Left lung (tissue), 10 donors: ENCODE data around the gene LYPD3. TPM values are rescaled to one million over a fixed set of nuclear protein-coding genes. Genes with fewer than 3 reads are reported as not detected.
A peak's percentile ranks its signal among the peaks of the same experiment; 100 is the strongest.

Source experiments
- ATAC-seq: fragments of 200-7000 bp; cut with Tn5 transposase; one replicate; pipeline ENCODE4 v1.9.1; 2020; ENCODE audit warnings: moderate library complexity
- DNase-seq, 4 donors: peaks; one replicate each; pipeline ENCODE4 v3.0.0-alpha.2; 2013 to 2020
- H3K27ac ChIP-seq, 2 donors: fragments of 200-600 bp; sonication (generic) in 1 of 2; one replicate each; pipeline versions ENCODE4 v1.5.0 to v1.8.0; 2020 to 2021
- H3K27me3 ChIP-seq, 2 donors: fragments of 200-600 bp; sonication (generic) in 1 of 2; one replicate each; pipeline versions ENCODE4 v1.5.0 to v1.8.0; 2020 to 2021
- H3K36me3 ChIP-seq, 2 donors: fragments of 200-600 bp; sonication (generic) in 1 of 2; one replicate each; pipeline versions ENCODE4 v1.5.0 to v1.8.0; 2020 to 2021
- H3K4me1 ChIP-seq, 2 donors: fragments of 200-600 bp; one replicate each; pipeline ENCODE4 v1.8.0; 2021
- H3K4me3 ChIP-seq, 2 donors: fragments of 200-600 bp; sonication (generic) in 1 of 2; one replicate each; pipeline versions ENCODE4 v1.5.0 to v1.8.0; 2020 to 2021; ENCODE audit warnings: mild to moderate bottlenecking in 1 of 2
- H3K9me3 ChIP-seq, 2 donors: fragments of 200-600 bp; sonication (generic) in 1 of 2; one replicate each; pipeline versions ENCODE4 v1.5.0 to v1.8.0; 2020 to 2021
- CTCF ChIP-seq, 2 donors: fragments of 200-600 bp; sonication (generic) in 1 of 2; IDR thresholded peaks; one replicate each; pipeline versions ENCODE4 v1.5.0 to v1.8.0; 2021; ENCODE audit warnings: antibody characterized with exemption in 2 of 2
- intact Hi-C, 2 donors: fragments of 100-400 bp; cut with DNase I; formaldehyde crosslinking; loops; one replicate each; pipeline versions ENCODE4 v1.11.2 to v1.14.2; 2022
- polyA plus RNA-seq, 6 donors: library from polyadenylated mRNA; unstranded; fragments of 120-200 nt; gene quantifications; one replicate each; pipeline ENCODE4 v1.2.1, GENCODE V29; 2013; ENCODE audit not compliant: insufficient read length in 6 of 6
- total RNA-seq, 2 donors: library from RNA; stranded (reverse); fragmentation: NEBNext Ultra II Directional; extraction: Animal tissue kit (Norgen Biotek cat#: 25700); gene quantifications; one replicate each; pipeline ENCODE4 v1.2.1, GENCODE V29; 2021
- donor health status: DM: no; HTN: yes; CAD: no.
- donor health status: DM: no; HTN: no; CAD: no.

Gene LYPD3
- total and polyA plus RNA-seq, 8 donors = 0.73 to 2.1 (median 1.2) TPM

GRCh38 chr19:43468354-43469159 lies 3.1 kb upstream of the LYPD3 start:
- peaks cover 4 to 31% of the 10 kb centered on the region in 2 donors for H3K4me1 ChIP-seq
- no peak overlapping the region for H3K27ac ChIP-seq
- intact Hi-C loops = no loop called here

GRCh38 chr19:43467730-43468129 lies 2.3 kb upstream of the LYPD3 start:
- Histone ChIP-seq H3K4me1 (peaks cover 4 to 36% of the 10 kb centered on the region in 2 donors), H3K4me3 (no peak overlapping the region), H3K9me3 (no peaks in the 10 kb centered on the region), H3K27ac (no peak overlapping the region), H3K36me3 (no peaks in the 10 kb centered on the region), H3K27me3 (peaks cover 0 to 20% of the 10 kb centered on the region in 2 donors)
- no peak for TF ChIP-seq CTCF (IDR thresholded peaks at IDR 0.05)
- intact Hi-C loops = no loop called here
- ATAC-seq = no peak
- no peak for DNase-seq

More at GRCh38 chr19:43468354-43469159, 3.1 kb upstream of the LYPD3 start:
- ATAC-seq = no peak
- Histone ChIP-seq H3K4me3 (no peak overlapping the region), H3K27me3 (peaks cover 0 to 20% of the 10 kb centered on the region in 2 donors), H3K36me3 (no peaks in the 10 kb centered on the region), H3K9me3 (no peaks in the 10 kb centered on the region)
- no peak for TF ChIP-seq CTCF (IDR thresholded peaks at IDR 0.05)
- no peak for DNase-seq

GRCh38 chr19:43467276-43467675 lies 1.9 kb upstream of the LYPD3 start:
- intact Hi-C loops = no loop called here
- Histone ChIP-seq H3K36me3 (no peaks in the 10 kb centered on the region), H3K9me3 (no peaks in the 10 kb centered on the region), H3K4me3 (no peak overlapping the region), H3K27me3 (peaks cover 0 to 20% of the 10 kb centered on the region in 2 donors), H3K4me1 (peaks cover 4 to 38% of the 10 kb centered on the region in 2 donors), H3K27ac (no peak overlapping the region)
- TF ChIP-seq CTCF (IDR thresholded peaks at IDR 0.05) = no peak
- ATAC-seq (no peak), DNase-seq (no peak)

- no peak for ATAC-seq
- no peak overlapping the region for H3K4me3 ChIP-seq
- no peak for TF ChIP-seq CTCF (IDR thresholded peaks at IDR 0.05)
- H3K9me3 ChIP-seq = no peaks in the 10 kb centered on the region
- DNase-seq = no peak
- intact Hi-C loops = no loop called here
- H3K27me3 ChIP-seq = peaks cover 0 to 20% of the 10 kb centered on the region in 2 donors
- no peak overlapping the region for H3K27ac ChIP-seq
- no peaks in the 10 kb centered on the region for H3K36me3 ChIP-seq
- peaks cover 4 to 38% of the 10 kb centered on the region in 2 donors for H3K4me1 ChIP-seq
These were observed 1.4 kb upstream of the LYPD3 start for GRCh38 chr19:43466793-43467192.

GRCh38 chr19:43464134-43464775 lies 1.2 kb downstream of the LYPD3 start:
- Histone ChIP-seq H3K27ac (peak overlapping the region; percentile 62 to 70), H3K27me3 (peaks cover 0 to 20% of the 10 kb centered on the region in 2 donors), H3K36me3 (no peaks in the 10 kb centered on the region), H3K4me3 (peak overlapping the region; percentile 50 to 66), H3K4me1 (peaks cover 4 to 38% of the 10 kb centered on the region in 2 donors), H3K9me3 (no peaks in the 10 kb centered on the region)
- intact Hi-C loops = no loop called here
- ATAC-seq (peak; percentile 68), DNase-seq (peak in 2 of 4 donors; percentile 80 to 90)
- no peak for TF ChIP-seq CTCF (IDR thresholded peaks at IDR 0.05)
